ENCODE results near the gene PRSS23.

The PRSS23 gene

GRCh38 chr11:86800076-86800959 is at the start of gene PRSS23:
TSS of gene PRSS23 (plus strand) at chr11:86800542. CDS start at chr11:86807644, 7,102 bp downstream.
- Histone ChIP-seq H3K36me3 (ENCODE audit: control insufficient read depth, insufficient read depth, low read length) (no peaks in the 10 kb centered on the region), H3K4me3 (replicated peaks; ENCODE audit: low read depth, low read length) (no peak within 1 kb of the TSS), H3K27me3 (replicated peaks; ENCODE audit: control insufficient read depth, insufficient read depth, low read length) (no peaks in the 10 kb centered on the region)
- no peak for DNase-seq (ENCODE audit: extremely low read depth, insufficient read length)
- TF ChIP-seq CTCF (IDR thresholded peaks at IDR 0.05; ENCODE audit: insufficient read depth, low read length, poor library complexity, severe bottlenecking), result no peak

DNA sequence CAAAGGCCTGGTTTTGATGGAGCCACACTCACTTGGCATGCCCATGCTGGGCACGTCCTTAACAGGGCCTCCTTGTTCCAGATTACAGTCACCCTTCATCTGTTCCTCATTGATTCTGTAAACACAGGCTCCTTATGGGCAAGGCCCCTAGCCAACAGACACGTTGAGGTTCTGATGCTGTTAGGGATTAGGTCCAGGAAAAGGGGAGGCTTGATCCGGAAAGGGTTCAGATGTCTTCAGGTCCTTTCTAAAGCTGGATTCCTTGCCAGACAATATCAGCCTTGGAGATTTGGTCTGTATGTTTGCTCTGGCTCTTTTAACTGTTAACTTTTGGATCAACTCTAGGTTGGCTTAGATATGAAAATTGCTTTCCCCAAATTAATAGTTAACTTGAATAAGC is 46.9 kb upstream of the PRSS23 start:
- no peak for TF ChIP-seq CTCF (IDR thresholded peaks at IDR 0.05; ENCODE audit: insufficient read depth, low read length, poor library complexity, severe bottlenecking)
- no peak for DNase-seq (ENCODE audit: extremely low read depth, insufficient read length)
- Histone ChIP-seq H3K27me3 (replicated peaks; ENCODE audit: control insufficient read depth, insufficient read depth, low read length) (no peaks in the 10 kb centered on the region; the same call in 1 of the 2 replicates), H3K36me3 (ENCODE audit: control insufficient read depth, insufficient read depth, low read length) (no peaks in the 10 kb centered on the region), H3K4me3 (replicated peaks; ENCODE audit: low read depth, low read length) (no peak overlapping the region)

- no peaks in the 10 kb centered on the region for H3K36me3 ChIP-seq (ENCODE audit: control insufficient read depth, insufficient read depth, low read length)
- no peak for TF ChIP-seq CTCF (IDR thresholded peaks at IDR 0.05; ENCODE audit: insufficient read depth, low read length, poor library complexity, severe bottlenecking)
- no peak for DNase-seq (ENCODE audit: extremely low read depth, insufficient read length)
- H3K4me3 ChIP-seq (replicated peaks; ENCODE audit: low read depth, low read length), result no peak overlapping the region
- no peaks in the 10 kb centered on the region for H3K27me3 ChIP-seq (replicated peaks; ENCODE audit: control insufficient read depth, insufficient read depth, low read length)
Observed at GRCh38 chr11:86755146-86755545, 45.2 kb upstream of the PRSS23 start.

- Histone ChIP-seq H3K4me3 (replicated peaks; ENCODE audit: low read depth, low read length) (no peak overlapping the region), H3K36me3 (ENCODE audit: control insufficient read depth, insufficient read depth, low read length) (no peaks in the 10 kb centered on the region), H3K27me3 (replicated peaks; ENCODE audit: control insufficient read depth, insufficient read depth, low read length) (no peaks in the 10 kb centered on the region)
- no peak for DNase-seq (ENCODE audit: extremely low read depth, insufficient read length)
- no peak for TF ChIP-seq CTCF (IDR thresholded peaks at IDR 0.05; ENCODE audit: insufficient read depth, low read length, poor library complexity, severe bottlenecking)
Observed at GRCh38 chr11:86758171-86758570, 42.2 kb upstream of the PRSS23 start.

- no peak for DNase-seq (ENCODE audit: extremely low read depth, insufficient read length)
- Histone ChIP-seq H3K27me3 (replicated peaks; ENCODE audit: control insufficient read depth, insufficient read depth, low read length) (no peaks in the 10 kb centered on the region), H3K36me3 (ENCODE audit: control insufficient read depth, insufficient read depth, low read length) (no peaks in the 10 kb centered on the region), H3K4me3 (replicated peaks; ENCODE audit: low read depth, low read length) (no peak overlapping the region)
- no peak for TF ChIP-seq CTCF (IDR thresholded peaks at IDR 0.05; ENCODE audit: insufficient read depth, low read length, poor library complexity, severe bottlenecking)
Observed at GRCh38 chr11:86760577-86760976, 39.8 kb upstream of the PRSS23 start.

Measured in GM06990 (cell line).